ENCODE measurements around the gene IP6K3.

IP6K3 gene

GRCh38 chr6:33704215-33705066, 42.3 kb downstream of the IP6K3 start:
- H3K4me3 Mint-ChIP-seq, result no peak overlapping the region

GRCh38 chr6:33702345-33702977, 44.2 kb downstream of the IP6K3 start:
- Mint-ChIP-seq H3K27ac (peak overlapping the region; percentile 27), H3K4me3 (no peak overlapping the region), H3K4me1 (peaks cover 44% of the 10 kb centered on the region), H3K27me3 (no peaks in the 10 kb centered on the region), H3K36me3 (peaks cover 24% of the 10 kb centered on the region), H3K9me3 (no peaks in the 10 kb centered on the region)
- peak; percentile 66 for ATAC-seq

More at GRCh38 chr6:33704215-33705066, 42.3 kb downstream of the IP6K3 start:
- H3K27ac Mint-ChIP-seq, result no peak overlapping the region
- H3K9me3 Mint-ChIP-seq, result no peaks in the 10 kb centered on the region
- peaks cover 32% of the 10 kb centered on the region for H3K4me1 Mint-ChIP-seq
- ATAC-seq, result no peak
- no peaks in the 10 kb centered on the region for H3K27me3 Mint-ChIP-seq
- H3K36me3 Mint-ChIP-seq, result peaks cover 34% of the 10 kb centered on the region

- Mint-ChIP-seq H3K36me3 (peaks cover 32% of the 10 kb centered on the region), H3K4me3 (peak overlapping the region; percentile 34), H3K27me3 (no peaks in the 10 kb centered on the region), H3K27ac (peak overlapping the region; percentile 76), H3K9me3 (no peaks in the 10 kb centered on the region), H3K4me1 (peaks cover 57% of the 10 kb centered on the region)
- peak; percentile 82 for ATAC-seq
Measured at GRCh38 chr6:33700391-33701050, 46.2 kb downstream of the IP6K3 start.

- peak; percentile 44 for ATAC-seq
- peak overlapping the region; percentile 76 for H3K27ac Mint-ChIP-seq
- no peaks in the 10 kb centered on the region for H3K9me3 Mint-ChIP-seq
- H3K27me3 Mint-ChIP-seq, result no peaks in the 10 kb centered on the region
- peaks cover 64% of the 10 kb centered on the region for H3K4me1 Mint-ChIP-seq
- H3K36me3 Mint-ChIP-seq, result peaks cover 38% of the 10 kb centered on the region
- no peak overlapping the region for H3K4me3 Mint-ChIP-seq
Measured at GRCh38 chr6:33699739-33700138, 47.0 kb downstream of the IP6K3 start.

- Mint-ChIP-seq H3K27me3 (no peaks in the 10 kb centered on the region), H3K27ac (peak overlapping the region; percentile 76), H3K4me3 (peak overlapping the region; percentile 4), H3K36me3 (peaks cover 38% of the 10 kb centered on the region), H3K9me3 (no peaks in the 10 kb centered on the region), H3K4me1 (peaks cover 65% of the 10 kb centered on the region)
- no peak for ATAC-seq
Measured at GRCh38 chr6:33699131-33699530, 47.6 kb downstream of the IP6K3 start.

- Mint-ChIP-seq H3K4me1 (peaks cover 71% of the 10 kb centered on the region), H3K9me3 (no peaks in the 10 kb centered on the region), H3K4me3 (no peak overlapping the region), H3K36me3 (peaks cover 33% of the 10 kb centered on the region), H3K27ac (peak overlapping the region; percentile 76), H3K27me3 (no peaks in the 10 kb centered on the region)
- ATAC-seq, result no peak
Measured at GRCh38 chr6:33698494-33698893, 48.2 kb downstream of the IP6K3 start.

GRCh38 chr6:33697845-33698244, 48.9 kb downstream of the IP6K3 start:
- Mint-ChIP-seq H3K9me3 (no peaks in the 10 kb centered on the region), H3K4me3 (peak overlapping the region; percentile 5), H3K27ac (peak overlapping the region; percentile 88), H3K36me3 (peaks cover 36% of the 10 kb centered on the region), H3K27me3 (no peaks in the 10 kb centered on the region), H3K4me1 (peaks cover 78% of the 10 kb centered on the region)
- ATAC-seq, result no peak

- no peaks in the 10 kb centered on the region for H3K9me3 Mint-ChIP-seq
- no peaks in the 10 kb centered on the region for H3K27me3 Mint-ChIP-seq
- peaks cover 88% of the 10 kb centered on the region for H3K4me1 Mint-ChIP-seq
- H3K36me3 Mint-ChIP-seq, result peaks cover 46% of the 10 kb centered on the region
- peak overlapping the region; percentile 88 for H3K27ac Mint-ChIP-seq
- peak; percentile 79 for ATAC-seq
- H3K4me3 Mint-ChIP-seq, result peak overlapping the region; percentile 53
Measured at GRCh38 chr6:33696548-33697518, 49.9 kb downstream of the IP6K3 start.

GRCh38 chr6:33696076-33696475, 50.6 kb downstream of the IP6K3 start:
- peaks cover 90% of the 10 kb centered on the region for H3K4me1 Mint-ChIP-seq
- H3K9me3 Mint-ChIP-seq, result no peaks in the 10 kb centered on the region
- peaks cover 53% of the 10 kb centered on the region for H3K36me3 Mint-ChIP-seq

GRCh38 chr6:33695451-33695887, 51.2 kb downstream of the IP6K3 start:
- no peak for ATAC-seq
- Mint-ChIP-seq H3K27me3 (no peaks in the 10 kb centered on the region), H3K4me3 (no peak overlapping the region), H3K4me1 (peaks cover 88% of the 10 kb centered on the region), H3K27ac (peak overlapping the region; percentile 88), H3K36me3 (peaks cover 59% of the 10 kb centered on the region), H3K9me3 (no peaks in the 10 kb centered on the region)

More at GRCh38 chr6:33696076-33696475, 50.6 kb downstream of the IP6K3 start:
- no peak for ATAC-seq
- peak overlapping the region; percentile 53 for H3K4me3 Mint-ChIP-seq
- H3K27me3 Mint-ChIP-seq, result no peaks in the 10 kb centered on the region
- H3K27ac Mint-ChIP-seq, result peak overlapping the region; percentile 88

GRCh38 chr6:33694977-33695376, 51.7 kb downstream of the IP6K3 start:
- Mint-ChIP-seq H3K27ac (peak overlapping the region; percentile 88), H3K4me1 (peaks cover 83% of the 10 kb centered on the region), H3K9me3 (no peaks in the 10 kb centered on the region), H3K36me3 (peaks cover 60% of the 10 kb centered on the region), H3K27me3 (no peaks in the 10 kb centered on the region), H3K4me3 (no peak overlapping the region)
- ATAC-seq, result no peak

GRCh38 chr6:33694401-33694931, 52.2 kb downstream of the IP6K3 start:
- H3K4me1 Mint-ChIP-seq, result peaks cover 78% of the 10 kb centered on the region
- H3K27ac Mint-ChIP-seq, result peak overlapping the region; percentile 88
- no peak overlapping the region for H3K4me3 Mint-ChIP-seq
- ATAC-seq, result no peak
- no peaks in the 10 kb centered on the region for H3K9me3 Mint-ChIP-seq
- peaks cover 65% of the 10 kb centered on the region for H3K36me3 Mint-ChIP-seq
- H3K27me3 Mint-ChIP-seq, result no peaks in the 10 kb centered on the region

- ATAC-seq, result peak; percentile 44
- peaks cover 76% of the 10 kb centered on the region for H3K36me3 Mint-ChIP-seq
- H3K27ac Mint-ChIP-seq, result peak overlapping the region; percentile 82
- H3K9me3 Mint-ChIP-seq, result no peaks in the 10 kb centered on the region
- H3K4me1 Mint-ChIP-seq, result peaks cover 67% of the 10 kb centered on the region
- H3K27me3 Mint-ChIP-seq, result no peaks in the 10 kb centered on the region
- H3K4me3 Mint-ChIP-seq, result no peak overlapping the region
Measured at GRCh38 chr6:33693186-33694105, 53.3 kb downstream of the IP6K3 start.
